SU-DHL-6 (cell line): ENCODE results near the gene KLHL25.
A peak's percentile ranks its signal among the peaks of the same experiment; 100 is the strongest.
"Not testable (repeated sequence)": the region's sequence is repeated elsewhere in the genome, so short reads cannot be mapped to it uniquely, and the experiment has no call there.

ENCODE experiments used
- H2AFZ ChIP-seq: fragments of 200-600 bp; sonication (generic); 2 replicates; pipeline ENCODE4 v1.6.1; 2014; ENCODE audit warnings: low read depth, mild to moderate bottlenecking, moderate library complexity, mixed read lengths, antibody characterized with exemption, low read length; ENCODE audit not compliant: severe bottlenecking
- H3F3A ChIP-seq: fragments of 200-600 bp; shearing (Covaris generic); 2 replicates; pipeline ENCODE4 v1.6.0; 2016; ENCODE audit warnings: antibody characterized with exemption, mild to moderate bottlenecking; ENCODE audit not compliant: insufficient read depth
- H3K27ac ChIP-seq: fragments of 200-600 bp; sonication (generic); 2 replicates; pipeline ENCODE4 v1.5.1; 2016; ENCODE audit warnings: low read depth, mild to moderate bottlenecking, low read length, moderate library complexity, mixed read lengths
- H3K27me3 ChIP-seq: fragments of 200-600 bp; sonication (generic), shearing (Covaris generic); 2 replicates; pipeline ENCODE4 v1.6.0; 2014; ENCODE audit warnings: mild to moderate bottlenecking, low read length
- H3K36me3 ChIP-seq: fragments of 200-600 bp; sonication (generic); 2 replicates; pipeline ENCODE4 v1.6.1; 2014; ENCODE audit warnings: mild to moderate bottlenecking, low read length, mixed read lengths
- H3K4me2 ChIP-seq: fragments of 300-600, 200-600 bp; shearing (Covaris generic), sonication (generic); 2 replicates; pipeline ENCODE4 v1.6.0; 2014; ENCODE audit warnings: low read length, low read depth, mild to moderate bottlenecking; ENCODE audit not compliant: poor library complexity, severe bottlenecking
- H3K4me3 ChIP-seq: fragments of 200-600 bp; sonication (generic); 2 replicates; pipeline ENCODE4 v1.5.1; 2014; ENCODE audit warnings: antibody characterized with exemption, low read length, mild to moderate bottlenecking, mixed read lengths; ENCODE audit not compliant: insufficient read depth, poor library complexity, severe bottlenecking
- H3K79me2 ChIP-seq: fragments of 200-600 bp; sonication (generic); 2 replicates; pipeline ENCODE4 v1.6.1; 2014; ENCODE audit warnings: mild to moderate bottlenecking, low read length, moderate library complexity; ENCODE audit not compliant: insufficient read depth
- H3K9ac ChIP-seq: fragments of 200-600 bp; sonication (generic); 2 replicates; pipeline ENCODE4 v1.7.0; 2014; ENCODE audit warnings: mild to moderate bottlenecking, low read length
- H3K9me2 ChIP-seq: fragments of 200-600 bp; sonication (generic); replicated peaks from 2 replicates; pipeline ENCODE4 v1.6.1; 2014; ENCODE audit warnings: low read length; ENCODE audit not compliant: insufficient read depth
- H3K9me3 ChIP-seq: fragments of 200-600 bp; sonication (generic); 2 replicates; pipeline ENCODE4 v1.6.1; 2014; ENCODE audit warnings: low read length, mixed read lengths; ENCODE audit not compliant: insufficient read depth
- H4K20me1 ChIP-seq: fragments of 200-600 bp; sonication (generic); 2 replicates; pipeline ENCODE4 v1.6.1; 2014; ENCODE audit warnings: low read depth, mild to moderate bottlenecking, antibody characterized with exemption, low read length, moderate library complexity, mixed read lengths
- CTCF ChIP-seq: fragments of 200-600 bp; sonication (generic); IDR thresholded peaks from one replicate; pipeline ENCODE4 v1.5.1; 2017; ENCODE audit warnings: antibody characterized with exemption, mild to moderate bottlenecking, low read length, moderate library complexity; ENCODE audit not compliant: insufficient read depth, poor library complexity, severe bottlenecking
- EZH2phosphoT487 ChIP-seq: fragments of 200-600 bp; sonication (generic), shearing (Covaris generic); conservative IDR thresholded peaks from 2 replicates; pipeline ENCODE4 v1.6.1; 2018; ENCODE audit warnings: mild to moderate bottlenecking, antibody characterized with exemption, low read length, moderate library complexity, mixed read lengths

The KLHL25 gene

GRCh38 chr15:85831415-85832113 lies 36.8 kb upstream of the KLHL25 start:
- TF ChIP-seq CTCF (peak; percentile 27), EZH2phosphoT487 (no peak)
- no peak overlapping the region for H3K4me2 ChIP-seq
- H2AFZ ChIP-seq, result no peak overlapping the region

GRCh38 chr15:85829754-85830153 lies 35.0 kb upstream of the KLHL25 start:
- H4K20me1 ChIP-seq, H3K79me2 ChIP-seq, H2AFZ ChIP-seq, H3K9me3 ChIP-seq, H3K36me3 ChIP-seq, H3K4me2 ChIP-seq, H3K27me3 ChIP-seq, H3K27ac ChIP-seq, H3K9ac ChIP-seq, H3F3A ChIP-seq, H3K4me3 ChIP-seq, H3K9me2 ChIP-seq: not testable (repeated sequence)

More at GRCh38 chr15:85831415-85832113, 36.8 kb upstream of the KLHL25 start:
- Histone ChIP-seq H3F3A (no peaks in the 10 kb centered on the region), H3K9me3 (no peaks in the 10 kb centered on the region), H3K27ac (no peak overlapping the region), H3K4me3 (no peak overlapping the region), H3K27me3 (no peaks in the 10 kb centered on the region), H3K9ac (no peak overlapping the region), H3K9me2 (no peaks in the 10 kb centered on the region), H3K79me2 (no peaks in the 10 kb centered on the region), H4K20me1 (no peaks in the 10 kb centered on the region), H3K36me3 (no peaks in the 10 kb centered on the region)

- H3K4me2 ChIP-seq, result no peak overlapping the region
- no peaks in the 10 kb centered on the region for H3K9me3 ChIP-seq
- no peak overlapping the region for H3K4me3 ChIP-seq
Observed at GRCh38 chr15:85828874-85829273, 34.1 kb upstream of the KLHL25 start.

More at GRCh38 chr15:85828874-85829273, 34.1 kb upstream of the KLHL25 start:
- no peaks in the 10 kb centered on the region for H3F3A ChIP-seq
- H3K9ac ChIP-seq, result no peak overlapping the region
- no peak overlapping the region for H2AFZ ChIP-seq
- no peaks in the 10 kb centered on the region for H3K36me3 ChIP-seq
- H3K9me2 ChIP-seq, result no peaks in the 10 kb centered on the region
- H3K79me2 ChIP-seq, result no peaks in the 10 kb centered on the region
- no peaks in the 10 kb centered on the region for H4K20me1 ChIP-seq
- H3K27me3 ChIP-seq, result no peaks in the 10 kb centered on the region
- TF ChIP-seq CTCF, result no peak
- no peak for TF ChIP-seq EZH2phosphoT487
- H3K27ac ChIP-seq, result no peak overlapping the region
